Measurements from ENCODE around the gene CRYZ.

DNA sequence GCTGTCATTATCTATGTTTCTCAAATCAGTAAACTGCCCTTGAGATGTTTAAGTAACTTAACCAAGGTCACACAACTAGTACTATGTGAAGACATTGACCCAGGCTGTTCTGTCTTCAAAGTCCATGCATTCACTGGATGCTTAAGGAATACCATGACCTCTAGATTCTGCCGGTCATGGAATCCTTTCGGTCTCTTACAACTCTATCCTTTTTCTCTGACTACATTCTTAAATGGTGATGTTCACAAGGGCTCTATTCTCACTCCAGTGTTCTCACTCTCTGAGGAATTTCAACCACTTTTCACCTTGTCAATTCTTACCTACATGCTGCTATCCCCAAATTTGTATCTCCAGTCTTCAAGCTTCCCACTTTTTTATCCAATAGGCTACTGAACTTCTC, 15.2 kb downstream of the CRYZ start:
- TF ChIP-seq, protein P1, sequence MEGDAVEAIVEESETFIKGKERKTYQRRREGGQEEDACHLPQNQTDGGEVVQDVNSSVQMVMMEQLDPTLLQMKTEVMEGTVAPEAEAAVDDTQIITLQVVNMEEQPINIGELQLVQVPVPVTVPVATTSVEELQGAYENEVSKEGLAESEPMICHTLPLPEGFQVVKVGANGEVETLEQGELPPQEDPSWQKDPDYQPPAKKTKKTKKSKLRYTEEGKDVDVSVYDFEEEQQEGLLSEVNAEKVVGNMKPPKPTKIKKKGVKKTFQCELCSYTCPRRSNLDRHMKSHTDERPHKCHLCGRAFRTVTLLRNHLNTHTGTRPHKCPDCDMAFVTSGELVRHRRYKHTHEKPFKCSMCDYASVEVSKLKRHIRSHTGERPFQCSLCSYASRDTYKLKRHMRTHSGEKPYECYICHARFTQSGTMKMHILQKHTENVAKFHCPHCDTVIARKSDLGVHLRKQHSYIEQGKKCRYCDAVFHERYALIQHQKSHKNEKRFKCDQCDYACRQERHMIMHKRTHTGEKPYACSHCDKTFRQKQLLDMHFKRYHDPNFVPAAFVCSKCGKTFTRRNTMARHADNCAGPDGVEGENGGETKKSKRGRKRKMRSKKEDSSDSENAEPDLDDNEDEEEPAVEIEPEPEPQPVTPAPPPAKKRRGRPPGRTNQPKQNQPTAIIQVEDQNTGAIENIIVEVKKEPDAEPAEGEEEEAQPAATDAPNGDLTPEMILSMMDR (IDR thresholded peaks at IDR 0.05) = no peak
- TF ChIP-seq EZH2 (IDR thresholded peaks at IDR 0.05) = no peak

All from neural progenitor cell (in vitro differentiated cells).